Measurements from ENCODE around the gene TMEM214.

The TMEM214 gene

DNA sequence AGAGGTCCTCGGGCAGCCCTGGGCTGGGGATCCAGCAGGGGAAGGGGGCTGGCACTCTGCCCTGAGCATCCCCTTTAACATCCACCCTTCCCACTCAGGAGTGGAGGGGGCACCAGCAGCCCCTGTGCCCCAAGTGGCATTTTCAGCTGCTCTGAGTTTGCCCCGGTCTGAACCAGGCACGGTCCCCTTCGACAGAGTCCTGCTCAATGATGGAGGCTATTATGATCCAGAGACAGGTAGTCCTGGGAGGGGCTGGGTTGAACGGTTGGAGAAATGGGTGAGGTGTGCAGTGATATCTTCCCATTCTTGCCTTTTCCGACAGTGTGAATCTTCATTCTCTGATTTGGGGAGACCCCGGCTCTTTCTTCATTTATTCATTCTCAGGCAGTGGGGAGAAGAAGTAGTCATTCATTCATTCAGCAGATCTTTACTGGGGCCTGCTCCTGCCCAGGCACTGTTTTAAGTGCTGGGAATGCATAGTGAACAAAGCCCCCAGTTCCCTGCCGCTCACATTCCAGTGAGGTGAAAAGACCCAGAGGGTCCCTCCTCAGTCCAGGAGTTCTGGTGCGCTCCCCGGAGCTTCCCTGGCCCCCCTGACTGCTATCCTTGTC lies 52.4 kb downstream of the TMEM214 start:
- no peak for DNase-seq (ENCODE audit: low spot score)

DNA sequence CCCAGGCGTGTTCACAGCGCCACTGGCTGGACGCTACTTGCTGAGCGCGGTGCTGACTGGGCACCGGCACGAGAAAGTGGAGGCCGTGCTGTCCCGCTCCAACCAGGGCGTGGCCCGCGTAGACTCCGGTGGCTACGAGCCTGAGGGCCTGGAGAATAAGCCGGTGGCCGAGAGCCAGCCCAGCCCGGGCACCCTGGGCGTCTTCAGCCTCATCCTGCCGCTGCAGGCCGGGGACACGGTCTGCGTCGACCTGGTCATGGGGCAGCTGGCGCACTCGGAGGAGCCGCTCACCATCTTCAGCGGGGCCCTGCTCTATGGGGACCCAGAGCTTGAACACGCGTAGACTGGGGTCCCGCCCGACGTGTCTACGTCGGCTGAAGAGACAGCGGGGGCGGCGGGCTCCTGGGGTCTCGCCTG lies 52.9 kb downstream of the TMEM214 start:
- DNase-seq (ENCODE audit: low spot score), result peak; percentile 71

DNA sequence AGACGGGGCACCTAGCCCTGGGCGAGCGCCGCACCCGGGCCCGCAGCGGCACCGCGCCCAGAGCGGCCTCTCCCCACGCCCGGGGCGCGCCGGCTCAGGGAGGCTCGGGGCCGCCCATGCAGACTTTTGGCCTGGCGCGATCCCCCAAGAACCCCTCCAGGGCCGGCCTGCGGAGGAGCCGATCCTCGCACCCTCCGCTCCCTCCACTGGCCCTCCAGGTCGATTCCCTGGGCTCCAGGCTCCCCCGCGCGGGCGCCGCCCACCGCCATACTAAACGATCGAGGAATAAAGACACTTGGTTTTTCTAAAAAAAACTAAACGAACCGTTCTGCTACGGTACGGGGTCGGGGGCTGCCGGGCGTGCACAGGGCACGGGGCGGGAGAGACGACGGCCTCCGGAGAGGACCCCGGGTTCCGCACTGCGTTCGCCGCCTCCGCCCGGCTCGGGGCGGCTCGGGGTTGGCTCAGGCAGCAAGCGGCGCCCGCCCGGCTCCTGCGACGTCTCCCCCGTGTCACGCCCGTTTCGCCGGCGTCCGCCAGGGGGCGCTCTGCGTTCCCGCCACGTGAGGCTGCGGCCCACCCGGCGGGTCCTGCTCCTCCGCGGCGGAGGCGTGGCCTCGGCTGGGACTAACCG lies 53.4 kb downstream of the TMEM214 start:
- DNase-seq (ENCODE audit: low spot score), result peak; percentile 97

DNA sequence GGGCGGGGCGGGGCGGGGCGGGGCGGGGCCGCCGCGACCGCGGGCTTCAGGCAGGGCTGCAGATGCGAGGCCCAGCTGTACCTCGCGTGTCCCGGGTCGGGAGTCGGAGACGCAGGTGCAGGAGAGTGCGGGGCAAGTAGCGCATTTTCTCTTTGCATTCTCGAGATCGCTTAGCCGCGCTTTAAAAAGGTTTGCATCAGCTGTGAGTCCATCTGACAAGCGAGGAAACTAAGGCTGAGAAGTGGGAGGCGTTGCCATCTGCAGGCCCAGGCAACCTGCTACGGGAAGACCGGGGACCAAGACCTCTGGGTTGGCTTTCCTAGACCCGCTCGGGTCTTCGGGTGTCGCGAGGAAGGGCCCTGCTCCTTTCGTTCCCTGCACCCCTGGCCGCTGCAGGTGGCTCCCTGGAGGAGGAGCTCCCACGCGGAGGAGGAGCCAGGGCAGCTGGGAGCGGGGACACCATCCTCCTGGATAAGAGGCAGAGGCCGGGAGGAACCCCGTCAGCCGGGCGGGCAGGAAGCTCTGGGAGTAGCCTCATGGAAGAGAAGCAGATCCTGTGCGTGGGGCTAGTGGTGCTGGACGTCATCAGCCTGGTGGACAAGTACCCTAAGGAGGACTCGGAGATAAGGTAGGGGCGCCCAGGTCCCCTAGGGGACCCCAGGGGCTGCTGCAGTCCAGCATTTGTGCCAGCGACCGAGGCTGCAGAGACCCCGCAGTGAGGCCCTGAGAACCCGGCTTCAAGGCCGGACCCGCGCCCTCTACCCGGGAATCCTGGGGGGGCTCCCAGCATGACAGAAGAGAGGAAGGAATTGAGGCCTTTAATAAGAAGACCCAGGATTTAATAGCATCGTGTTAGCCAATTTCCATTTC lies 54.2 kb downstream of the TMEM214 start, which contains the start of gene KHK:
TSS of gene KHK (plus strand) at position 49 of the 870 bp plus-strand sequence. CDS start at position 537, 488 bp downstream.
- peak; percentile 10 for DNase-seq (ENCODE audit: low spot score)

DNA sequence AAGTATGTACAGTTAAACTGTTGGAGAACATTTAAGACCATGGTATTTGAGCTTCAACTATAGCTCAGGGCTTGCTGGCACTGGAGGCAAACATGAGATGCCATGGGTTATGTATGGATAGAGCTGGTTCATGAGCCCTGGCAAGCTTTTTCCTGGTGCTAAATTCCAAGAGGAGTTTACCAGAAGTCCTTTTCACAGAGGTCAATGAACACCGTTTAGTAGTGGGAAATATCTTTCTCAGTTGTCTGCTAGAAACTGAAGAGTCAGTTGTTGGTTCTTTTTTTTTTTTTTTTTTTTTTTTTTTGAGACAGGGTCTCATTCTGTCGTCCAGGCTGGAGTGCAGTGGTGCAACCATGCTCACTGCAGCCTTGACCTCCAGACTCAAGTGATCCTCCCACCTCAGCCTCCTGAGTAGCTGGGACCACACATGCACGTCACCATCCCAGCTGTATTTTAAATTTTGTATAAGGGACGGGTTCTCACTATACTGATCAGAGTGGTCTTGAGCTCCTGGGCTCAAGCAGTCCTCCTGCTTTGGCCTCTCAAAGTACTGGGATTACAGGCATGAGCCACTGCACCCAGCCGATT lies 55.2 kb downstream of the TMEM214 start:
- no peak for DNase-seq (ENCODE audit: low spot score)

DNA sequence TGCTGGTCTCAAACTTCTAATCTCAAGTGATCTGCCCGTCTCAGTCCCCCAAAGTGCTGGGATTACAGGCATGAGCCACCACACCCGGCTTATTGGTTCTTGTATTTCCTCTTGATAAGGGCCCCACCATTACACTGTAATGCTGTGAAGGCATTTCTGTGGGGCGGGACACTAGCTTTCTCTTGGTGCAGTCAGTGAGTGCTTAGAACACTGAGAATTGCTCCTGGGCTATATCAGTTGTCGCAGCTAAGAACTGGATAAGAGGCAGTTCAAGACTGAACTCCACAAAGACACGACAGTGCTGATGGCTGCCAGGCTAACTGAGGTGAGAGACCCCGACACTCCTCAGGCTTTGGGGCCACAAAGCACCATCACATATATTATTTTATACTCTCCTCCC lies 55.9 kb downstream of the TMEM214 start:
- DNase-seq (ENCODE audit: low spot score), result no peak

DNA sequence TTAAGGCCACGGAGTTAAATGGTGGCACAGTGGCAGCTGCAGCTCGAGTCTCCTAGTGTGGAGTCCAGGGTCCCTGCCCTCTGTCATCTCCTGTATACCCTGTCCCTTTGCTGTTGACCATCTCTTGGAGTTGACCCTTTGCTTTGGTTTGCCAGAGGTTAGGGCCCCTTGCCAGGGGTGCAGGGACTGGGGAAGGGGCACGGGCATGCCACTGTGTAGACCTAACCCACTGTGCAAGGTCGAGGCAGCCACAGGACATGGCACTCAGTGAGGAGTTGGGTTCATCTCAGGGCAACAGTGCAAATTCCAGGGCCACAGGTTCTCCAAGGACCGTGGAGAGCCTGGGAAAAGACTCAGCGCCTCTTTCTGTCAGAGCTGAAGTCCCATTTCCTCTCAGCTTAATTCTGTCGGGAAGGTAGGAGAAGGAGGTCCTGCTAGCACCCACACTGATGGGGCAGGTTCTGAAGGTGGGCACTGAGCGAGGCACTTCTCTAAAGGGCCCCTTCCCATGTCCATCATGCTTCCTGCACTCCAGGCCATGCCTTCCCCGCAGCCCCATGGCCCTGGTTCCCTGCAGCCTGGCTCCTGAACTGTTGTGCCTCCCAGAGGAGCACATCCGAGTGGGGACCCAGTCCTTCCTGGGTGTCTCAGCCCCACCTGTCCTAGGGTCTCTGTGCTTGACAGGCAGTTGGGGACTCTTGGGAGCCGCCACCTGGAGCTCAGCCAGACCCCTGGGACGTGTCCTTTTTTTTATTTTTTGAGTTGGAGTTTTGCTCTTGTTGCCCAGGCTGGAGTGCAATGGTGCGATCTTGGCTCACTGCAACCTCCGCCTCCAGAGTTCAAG lies 56.6 kb downstream of the TMEM214 start:
- no peak for DNase-seq (ENCODE audit: low spot score)

All from AG08395 (cell line).